C4-2B (cell line): ENCODE data around the gene PGBD4.

ENCODE experiments used
- ZFX ChIP-seq: fragments of 450-650 bp; IDR thresholded peaks from 2 replicates; pipeline ENCODE4 v1.6.1; 2017
- TF ChIP-seq, protein P1 (sequence below): fragments of 450-650 bp; conservative IDR thresholded peaks from 2 replicates; pipeline ENCODE4 v1.5.1; 2017; ENCODE audit warnings: mild to moderate bottlenecking

DNA sequence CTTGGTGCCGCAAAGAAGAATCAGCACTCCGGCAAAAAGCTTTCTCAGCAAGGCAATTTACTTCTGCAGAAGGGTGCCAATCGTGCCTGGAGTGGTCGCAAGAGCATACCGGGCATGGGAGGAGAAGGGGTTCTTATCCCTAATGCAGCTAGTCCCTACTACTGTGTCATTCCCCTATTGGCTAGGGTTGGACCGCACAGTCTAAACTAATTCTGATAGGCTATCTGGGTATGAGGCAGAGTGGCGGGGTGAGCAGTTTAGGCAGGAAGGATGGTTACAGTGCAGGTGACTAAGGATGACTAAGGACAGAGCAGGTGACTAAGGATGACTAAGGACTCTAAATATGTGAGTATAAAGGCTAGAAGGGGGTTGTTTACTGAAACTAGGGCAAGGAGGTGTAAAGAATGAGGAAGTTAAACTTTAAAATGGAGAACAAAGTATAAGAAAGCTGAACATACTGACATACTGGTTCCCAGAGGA is 52.9 kb downstream of the PGBD4 start:
- TF ChIP-seq, protein P1, sequence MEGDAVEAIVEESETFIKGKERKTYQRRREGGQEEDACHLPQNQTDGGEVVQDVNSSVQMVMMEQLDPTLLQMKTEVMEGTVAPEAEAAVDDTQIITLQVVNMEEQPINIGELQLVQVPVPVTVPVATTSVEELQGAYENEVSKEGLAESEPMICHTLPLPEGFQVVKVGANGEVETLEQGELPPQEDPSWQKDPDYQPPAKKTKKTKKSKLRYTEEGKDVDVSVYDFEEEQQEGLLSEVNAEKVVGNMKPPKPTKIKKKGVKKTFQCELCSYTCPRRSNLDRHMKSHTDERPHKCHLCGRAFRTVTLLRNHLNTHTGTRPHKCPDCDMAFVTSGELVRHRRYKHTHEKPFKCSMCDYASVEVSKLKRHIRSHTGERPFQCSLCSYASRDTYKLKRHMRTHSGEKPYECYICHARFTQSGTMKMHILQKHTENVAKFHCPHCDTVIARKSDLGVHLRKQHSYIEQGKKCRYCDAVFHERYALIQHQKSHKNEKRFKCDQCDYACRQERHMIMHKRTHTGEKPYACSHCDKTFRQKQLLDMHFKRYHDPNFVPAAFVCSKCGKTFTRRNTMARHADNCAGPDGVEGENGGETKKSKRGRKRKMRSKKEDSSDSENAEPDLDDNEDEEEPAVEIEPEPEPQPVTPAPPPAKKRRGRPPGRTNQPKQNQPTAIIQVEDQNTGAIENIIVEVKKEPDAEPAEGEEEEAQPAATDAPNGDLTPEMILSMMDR = no peak
- no peak for TF ChIP-seq ZFX
